Neural progenitor cell (in vitro differentiated cells): ENCODE measurements around the gene LYZ.

Experiments
- EZH2 ChIP-seq: fragments of 200-600 bp; sonication (generic); IDR thresholded peaks from 2 replicates; pipeline ENCODE4 v1.6.1; 2017; ENCODE audit warnings: antibody characterized with exemption, mild to moderate bottlenecking, moderate library complexity
- EZH2phosphoT487 ChIP-seq: fragments of 200-600 bp; sonication (generic); IDR thresholded peaks from 2 replicates; pipeline ENCODE4 v1.6.1; 2017; ENCODE audit warnings: antibody characterized with exemption
- TF ChIP-seq, protein P1 (sequence below): fragments of 200-600 bp; sonication (generic); IDR thresholded peaks from 2 replicates; pipeline ENCODE4 v1.5.1; 2017; ENCODE audit warnings: antibody characterized with exemption, mild to moderate bottlenecking

DNA sequence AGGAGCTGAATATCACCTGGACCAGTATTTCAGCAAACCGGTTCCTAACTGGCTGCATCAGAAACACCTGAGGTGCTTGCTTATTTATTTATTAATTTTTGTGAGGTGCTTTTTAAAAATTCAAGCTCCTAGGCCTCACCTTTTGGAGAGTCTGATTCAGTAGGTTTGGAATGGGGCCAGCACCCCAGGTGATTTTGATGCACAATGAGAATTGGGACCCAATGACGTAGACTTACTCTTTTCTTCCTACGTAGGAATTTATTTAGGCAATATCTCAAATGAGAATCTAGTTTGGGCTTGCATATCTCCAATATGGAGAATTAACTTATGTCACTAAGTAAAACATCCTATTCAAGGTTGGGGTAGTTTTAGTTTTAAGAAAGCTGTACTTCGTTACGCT lies 18.6 kb downstream of the LYZ start:
- TF ChIP-seq, protein P1, sequence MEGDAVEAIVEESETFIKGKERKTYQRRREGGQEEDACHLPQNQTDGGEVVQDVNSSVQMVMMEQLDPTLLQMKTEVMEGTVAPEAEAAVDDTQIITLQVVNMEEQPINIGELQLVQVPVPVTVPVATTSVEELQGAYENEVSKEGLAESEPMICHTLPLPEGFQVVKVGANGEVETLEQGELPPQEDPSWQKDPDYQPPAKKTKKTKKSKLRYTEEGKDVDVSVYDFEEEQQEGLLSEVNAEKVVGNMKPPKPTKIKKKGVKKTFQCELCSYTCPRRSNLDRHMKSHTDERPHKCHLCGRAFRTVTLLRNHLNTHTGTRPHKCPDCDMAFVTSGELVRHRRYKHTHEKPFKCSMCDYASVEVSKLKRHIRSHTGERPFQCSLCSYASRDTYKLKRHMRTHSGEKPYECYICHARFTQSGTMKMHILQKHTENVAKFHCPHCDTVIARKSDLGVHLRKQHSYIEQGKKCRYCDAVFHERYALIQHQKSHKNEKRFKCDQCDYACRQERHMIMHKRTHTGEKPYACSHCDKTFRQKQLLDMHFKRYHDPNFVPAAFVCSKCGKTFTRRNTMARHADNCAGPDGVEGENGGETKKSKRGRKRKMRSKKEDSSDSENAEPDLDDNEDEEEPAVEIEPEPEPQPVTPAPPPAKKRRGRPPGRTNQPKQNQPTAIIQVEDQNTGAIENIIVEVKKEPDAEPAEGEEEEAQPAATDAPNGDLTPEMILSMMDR: no peak
- TF ChIP-seq EZH2phosphoT487 (no peak), EZH2 (no peak)
